Measurements from ENCODE around the gene LCOR. TPM values are rescaled to one million over a fixed set of nuclear protein-coding genes. Genes with fewer than 3 reads are reported as not detected.
A peak's percentile ranks its signal among the peaks of the same experiment; 100 is the strongest.

The LCOR gene
- total and polyA plus RNA-seq, 2 of the 4 experiments (the other 2 are of a cell fraction) = 3.7 to 36.9 TPM

- H4K5ac ChIP-seq (ENCODE audit: low read depth, low read length) = peak overlapping the region; percentile 35; the same call in 1 of the 2 replicates
- no TSS peak for BruUV-seq (replicated peaks)
- no peak for ATAC-seq (ENCODE audit: low read depth)
- no peak overlapping the region for H3K4me3 ChIP-seq (ENCODE audit: insufficient read depth, low read depth, low read length)
- intact Hi-C loops (cut with micrococcal nuclease) = no loop called here
- no peak overlapping the region for H2BK20ac ChIP-seq (ENCODE audit: low read depth, low read length)
- H3K56ac ChIP-seq (ENCODE audit: extremely low read depth, insufficient read depth, low read length) = no peak overlapping the region
- peak overlapping the region; percentile 25; the same call in 1 of the 2 replicates for H3K27ac ChIP-seq (ENCODE audit: insufficient read depth, low read length)
- H3K79me1 ChIP-seq (ENCODE audit: low read depth in 1 of 2, low read length in 2 of 2) = peaks cover 34 to 75% of the 10 kb centered on the region in 2 experiments
- H3K4me1 ChIP-seq (ENCODE audit: control insufficient read depth, insufficient read depth, low read length) = peaks cover 5% of the 10 kb centered on the region; the same call in 1 of the 2 replicates
- peak overlapping the region; percentile 54 for H3K4ac ChIP-seq (ENCODE audit: low read depth, low read length)
- H3K36me3 ChIP-seq (ENCODE audit: control insufficient read depth, insufficient read depth, low read length) = peaks cover 4% of the 10 kb centered on the region
- dilution Hi-C loops (cut with HindIII; ENCODE audit: low sequenced_read_pairs, unreplicated experiment) = no loop called here
- H3K9me1 ChIP-seq (ENCODE audit: insufficient read depth, low read length) = peaks cover 18% of the 10 kb centered on the region
- no peak overlapping the region; the same call in 2 of the 3 replicates for H2BK15ac ChIP-seq (ENCODE audit: low read depth, low read length)
- peak overlapping the region; percentile 51 for H2BK5ac ChIP-seq (ENCODE audit: low read depth, low read length, poor library complexity, severe bottlenecking)
- H3K9me3 ChIP-seq (ENCODE audit: control insufficient read depth, insufficient read depth, low read length) = no peaks in the 10 kb centered on the region
- no peak overlapping the region for H3K23ac ChIP-seq (ENCODE audit: low read depth, low read length)
- H3K9ac ChIP-seq (ENCODE audit: low read depth, low read length) = no peak overlapping the region
- H3K14ac ChIP-seq (replicated peaks; ENCODE audit: low read depth, low read length) = 0 out of 2 replicates have a peak overlapping the region, but pooled peaks have one; percentile 20
- no peaks in the 10 kb centered on the region for H3K27me3 ChIP-seq (ENCODE audit: control insufficient read depth, insufficient read depth, low read length)
- H4K8ac ChIP-seq (ENCODE audit: low read depth in 2 of 2, low read length in 2 of 2) = peak overlapping the region in 1 of 2 experiments; percentile 60; a peak in 1 of 4 replicates
- CTCF ChIA-PET = no interaction called here
- 100% methylated on average over 1 of the region's 3 CpGs; no CpG with 5 or more reads in 1 of the 2 experiments for WGBS, 2 experiments (ENCODE audit: extremely low coverage in 2 of 2, insufficient read length in 1 of 2)
- no peak overlapping the region for H2AFZ ChIP-seq (replicated peaks; ENCODE audit: low read length, poor library complexity)
- in situ Hi-C loops (cut with MboI; ENCODE audit: low sequenced_read_pairs) = loop anchor here (5.0 kb wide), 1 partner anchor 36 kb away; no protein-coding TSS in a partner anchor
- POLR2A ChIA-PET (ENCODE audit: unreplicated experiment) = no interaction called here
- H2AK5ac ChIP-seq (ENCODE audit: low read depth, low read length) = no peak overlapping the region
- H2BK120ac ChIP-seq (ENCODE audit: low read depth, low read length) = no peak overlapping the region
- peaks cover 64% of the 10 kb centered on the region for H4K20me1 ChIP-seq (ENCODE audit: insufficient read depth, low read length)
- no peak overlapping the region for H2AK9ac ChIP-seq (replicated peaks; ENCODE audit: low read depth, low read length, poor library complexity)
- H4K91ac ChIP-seq (ENCODE audit: insufficient read depth, low read depth, low read length) = peak overlapping the region; percentile 52; the same call in 1 of the 2 replicates
- DNase-seq = no peak
- TF ChIP-seq CEBPB (IDR thresholded peaks at IDR 0.05; ENCODE audit: low read depth, low read length) (no peak), POLR2A (IDR thresholded peaks at IDR 0.05; ENCODE audit: low read depth, low read length) (no peak), MAFK (IDR thresholded peaks at IDR 0.05; ENCODE audit: low read depth, low read length) (no peak), BHLHE40 (IDR thresholded peaks at IDR 0.05; ENCODE audit: low read depth, low read length) (no peak), CTCF (conservative IDR thresholded peaks at IDR 0.05; ENCODE audit: low read depth, low read length) (no peak), CHD1 (IDR thresholded peaks at IDR 0.05; ENCODE audit: low read depth, low read length) (no peak), RFX5 (IDR thresholded peaks at IDR 0.05; ENCODE audit: low read depth, low read length) (no peak)
- H3K18ac ChIP-seq (ENCODE audit: low read depth, low read length) = peak overlapping the region; percentile 24; the same call in 1 of the 2 replicates
- no peak overlapping the region for H3K4me2 ChIP-seq (ENCODE audit: low read depth, low read length)
Measured at GRCh38 chr10:96856317-96856716, 24.2 kb downstream of the LCOR start.

All from IMR-90 (cell line).